Measurements from ENCODE around the gene LDHB.
A peak's percentile ranks its signal among the peaks of the same experiment; 100 is the strongest.
"Not testable (repeated sequence)": the region's sequence is repeated elsewhere in the genome, so short reads cannot be mapped to it uniquely, and the experiment has no call there.

The LDHB gene

GRCh38 chr12:21661396-21662093, 3.9 kb upstream of the LDHB start:
- DNase-seq (ENCODE audit: low spot score): not testable (repeated sequence)

GRCh38 chr12:21659383-21659782, 1.7 kb upstream of the LDHB start:
- DNase-seq (ENCODE audit: low spot score): no peak

DNA sequence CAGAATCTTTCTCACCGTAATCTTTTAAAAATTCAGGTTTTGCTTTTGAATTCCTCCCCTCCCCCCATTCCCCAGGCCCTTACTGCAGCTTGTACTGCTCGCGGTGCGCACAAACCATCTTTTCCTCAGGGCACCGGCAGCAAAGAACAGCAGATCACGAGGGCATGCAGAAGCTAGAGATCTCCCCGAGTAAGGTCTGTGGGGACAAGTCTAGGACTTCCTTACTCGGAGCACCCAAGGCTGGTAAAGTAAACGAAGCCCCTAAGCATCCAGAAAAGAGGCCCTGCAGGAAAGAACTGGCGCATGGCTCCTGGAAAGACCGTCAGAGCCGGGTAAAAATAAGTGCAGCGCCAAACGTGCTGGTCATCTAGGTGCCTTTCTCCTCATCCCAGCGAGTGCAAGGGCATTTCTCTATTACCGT, 727 bp downstream of the LDHB start:
- peak; percentile 32 for DNase-seq (ENCODE audit: low spot score)

DNA sequence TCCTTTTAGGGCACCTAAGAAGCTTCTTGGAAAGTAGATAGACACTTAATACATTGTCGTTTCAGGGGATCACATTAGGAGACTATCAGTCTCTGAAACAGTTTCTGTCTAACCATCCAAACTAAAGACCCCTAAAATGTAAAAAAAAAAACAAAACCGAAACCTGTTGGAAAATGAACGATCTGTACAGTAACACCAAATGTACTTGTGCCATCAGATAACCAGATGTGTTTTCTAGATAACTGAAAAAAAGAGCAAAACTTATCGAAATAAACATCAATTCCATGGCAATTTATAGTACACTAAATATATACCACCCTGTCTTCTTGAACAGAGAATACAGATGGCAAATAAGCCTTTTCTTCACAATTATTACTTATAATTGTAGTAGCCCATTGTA, 2.1 kb downstream of the LDHB start:
- DNase-seq (ENCODE audit: low spot score): no peak

DNA sequence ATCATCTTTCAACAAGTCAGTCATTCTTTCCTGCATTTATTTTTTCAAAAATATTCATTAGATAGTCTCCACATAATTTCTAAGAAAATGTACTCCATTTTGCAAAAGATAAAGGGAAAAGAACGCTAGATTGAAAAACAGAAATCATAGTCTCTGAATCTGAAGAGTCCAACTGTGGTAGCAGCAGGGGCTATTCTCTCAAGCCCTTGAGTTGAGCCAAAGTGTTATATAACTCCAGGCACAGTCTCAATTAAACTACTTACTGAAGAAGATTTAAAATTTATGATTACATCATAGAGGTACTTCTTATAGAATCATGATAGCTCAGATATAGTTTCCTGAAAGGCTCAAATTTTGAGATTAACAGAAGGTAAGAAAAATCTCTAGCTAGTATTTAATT, 5.8 kb downstream of the LDHB start:
- DNase-seq (ENCODE audit: low spot score): no peak

DNA sequence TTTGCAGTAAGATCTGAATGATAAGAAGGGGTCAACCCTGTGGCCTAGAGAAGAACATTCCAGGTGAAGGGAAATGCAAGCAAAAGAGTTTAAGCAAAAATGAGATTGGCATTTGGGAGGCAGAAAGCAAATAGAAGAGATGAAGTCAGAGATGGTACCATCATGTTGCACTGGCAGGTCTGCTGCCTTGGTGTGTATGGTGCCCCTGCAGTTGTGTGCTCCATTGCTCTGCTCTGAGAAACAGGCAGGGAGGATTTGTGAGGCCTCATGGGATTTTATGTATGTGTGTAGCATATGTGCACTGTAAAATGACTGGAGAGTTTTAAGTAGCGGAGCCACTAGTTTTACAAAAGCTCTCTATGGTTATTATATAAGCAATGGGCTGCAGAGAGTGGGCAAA, 6.6 kb downstream of the LDHB start:
- DNase-seq (ENCODE audit: low spot score): no peak

DNA sequence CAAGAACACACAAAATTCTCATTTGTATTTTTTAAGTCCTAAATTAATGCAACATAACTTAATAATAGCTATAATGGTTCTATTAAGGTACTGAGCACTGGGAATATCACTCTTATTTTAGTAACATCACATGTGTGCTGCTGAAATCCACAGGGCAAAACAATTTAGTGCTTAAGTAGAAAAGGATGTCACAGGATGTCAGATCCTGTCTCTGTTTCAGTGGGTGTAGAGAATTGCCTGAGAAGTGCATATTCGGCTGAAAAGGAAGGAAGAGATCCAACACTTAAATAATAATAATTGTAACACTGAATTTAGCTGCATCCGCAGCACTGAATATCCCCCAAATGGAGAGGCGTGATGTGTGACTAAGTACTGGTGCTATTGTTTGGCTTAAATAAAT, 8.6 kb downstream of the LDHB start:
- no peak for DNase-seq (ENCODE audit: low spot score)

GRCh38 chr12:21648378-21648777, 9.3 kb downstream of the LDHB start:
- no peak for DNase-seq (ENCODE audit: low spot score)

DNA sequence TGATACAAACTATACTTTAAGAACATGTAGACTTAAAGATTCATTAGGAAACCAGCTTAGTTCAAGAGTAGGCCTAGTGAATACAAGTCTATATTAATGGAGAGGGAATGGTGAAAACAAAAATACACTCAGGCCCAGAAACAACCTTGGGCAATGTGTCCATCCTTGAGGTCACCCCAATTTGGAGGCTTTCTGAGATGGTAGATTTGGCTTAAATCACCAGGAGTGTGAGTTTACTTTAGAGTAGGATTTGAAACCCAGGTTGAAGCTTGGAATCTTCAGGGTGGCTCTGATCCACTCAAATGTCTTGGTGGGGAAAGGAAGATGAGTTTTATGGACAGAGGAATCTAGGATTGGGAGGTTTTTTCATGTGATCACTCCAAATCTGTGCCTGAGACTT, 10.5 kb downstream of the LDHB start:
- no peak for DNase-seq (ENCODE audit: low spot score)

- not testable (repeated sequence) for DNase-seq (ENCODE audit: low spot score)
These were observed 12.6 kb downstream of the LDHB start for GRCh38 chr12:21645041-21645500.

DNA sequence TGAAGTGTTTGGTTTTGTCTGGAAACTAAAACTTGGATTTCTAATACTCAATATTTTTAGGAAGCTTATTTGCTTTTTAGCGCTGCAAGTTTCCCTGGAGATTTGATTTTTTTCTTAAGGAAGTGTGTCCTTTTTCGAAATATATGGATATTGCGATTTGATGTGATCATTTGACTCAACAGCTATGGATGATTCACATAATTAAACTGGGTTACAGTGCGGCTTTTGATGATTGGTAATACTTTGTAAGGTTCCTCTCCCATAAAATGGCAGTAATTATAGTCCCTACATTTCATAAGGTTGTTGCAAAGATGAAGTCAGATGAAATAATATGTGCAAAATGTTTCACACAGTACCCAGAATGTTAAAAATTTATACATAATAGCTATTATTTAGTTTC, 13.1 kb downstream of the LDHB start:
- DNase-seq (ENCODE audit: low spot score): no peak

DNA sequence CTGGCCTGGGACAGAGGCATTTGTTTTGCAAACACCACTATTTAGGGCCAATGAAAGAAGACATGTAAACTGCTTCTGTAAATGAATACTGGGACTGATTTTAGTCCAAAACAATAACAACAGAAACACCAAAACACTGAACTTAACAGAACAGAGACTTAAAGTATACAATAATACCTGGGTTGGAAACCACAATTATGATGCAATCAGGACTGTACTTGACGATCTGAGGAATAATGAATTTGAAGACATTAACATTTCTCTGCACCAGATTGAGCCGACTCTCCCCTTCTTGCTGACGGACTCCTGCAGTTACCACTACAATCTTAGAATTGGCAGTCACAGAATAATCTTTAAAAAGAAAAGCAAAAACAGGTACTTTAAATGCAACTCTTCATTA, 13.9 kb downstream of the LDHB start:
- no peak for DNase-seq (ENCODE audit: low spot score)

GRCh38 chr12:21642707-21643389, 14.8 kb downstream of the LDHB start:
- DNase-seq (ENCODE audit: low spot score): no peak

DNA sequence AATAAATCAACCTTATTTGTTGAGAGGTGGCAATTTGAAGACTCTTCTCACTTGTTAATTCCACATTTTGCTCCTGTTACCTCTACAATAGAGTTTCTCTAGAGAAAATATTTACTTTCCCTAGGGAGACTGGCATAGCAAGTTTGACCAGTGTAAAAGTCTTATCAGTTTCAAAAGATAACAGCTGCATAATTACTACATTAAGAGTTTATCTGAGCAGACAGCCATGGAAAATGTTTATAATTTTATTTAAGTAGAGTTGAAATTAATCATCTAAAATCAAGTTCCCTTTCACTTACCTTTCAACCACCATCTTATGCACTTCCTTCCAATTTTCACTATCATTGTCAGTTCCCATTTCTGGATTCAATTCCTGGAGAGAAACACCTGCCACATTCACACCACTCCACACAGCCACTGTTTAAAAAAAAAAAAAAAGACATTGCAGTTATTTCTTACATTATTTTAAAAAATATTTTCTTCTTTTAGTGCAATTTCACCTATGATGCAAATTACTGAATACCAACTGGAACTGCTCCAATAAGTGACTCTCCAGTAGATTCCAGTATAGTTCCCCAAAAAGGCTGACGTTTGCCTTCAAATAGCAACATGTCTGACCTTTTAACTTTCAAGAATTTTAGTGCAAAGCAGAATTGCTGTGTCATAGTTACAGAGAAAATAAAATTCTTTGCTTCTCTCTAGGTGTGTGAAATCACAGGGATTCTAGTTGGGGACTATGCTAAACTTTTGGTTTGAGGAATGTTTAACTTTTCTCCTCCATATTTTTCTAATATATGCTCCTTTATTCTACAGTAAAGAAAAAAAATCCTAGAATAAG, 19.4 kb downstream of the LDHB start:
- no peak for DNase-seq (ENCODE audit: low spot score)

GRCh38 chr12:21634245-21634644, 23.4 kb downstream of the LDHB start:
- no peak for DNase-seq (ENCODE audit: low spot score)

GRCh38 chr12:21631367-21631766, 26.3 kb downstream of the LDHB start:
- DNase-seq (ENCODE audit: low spot score): no peak

GRCh38 chr12:21627924-21628323, 29.7 kb downstream of the LDHB start:
- DNase-seq (ENCODE audit: low spot score): no peak

GRCh38 chr12:21618566-21618965, 39.1 kb downstream of the LDHB start:
- no peak for DNase-seq (ENCODE audit: low spot score)

GRCh38 chr12:21617030-21617429, 40.6 kb downstream of the LDHB start:
- DNase-seq (ENCODE audit: low spot score): no peak

DNA sequence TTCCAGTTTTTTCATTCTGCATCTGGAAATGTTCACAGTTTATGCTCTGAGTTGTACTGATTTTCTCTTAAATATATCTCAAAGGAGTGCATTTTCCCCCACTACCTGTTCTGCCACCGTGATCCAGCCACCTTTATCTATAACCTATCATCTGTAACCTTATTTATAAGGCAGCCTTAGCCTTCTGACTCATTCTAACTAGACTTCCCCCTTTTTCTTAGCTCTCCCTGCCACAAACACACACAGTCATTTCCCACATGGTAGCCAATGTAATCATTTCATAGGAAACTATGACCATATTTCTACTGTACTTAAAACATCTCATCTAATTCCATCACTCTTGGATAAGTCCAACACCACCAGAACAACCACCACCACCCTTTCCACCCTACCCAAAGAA, 42.2 kb downstream of the LDHB start:
- peak; percentile 52 for DNase-seq (ENCODE audit: low spot score)

GRCh38 chr12:21614506-21614905, 43.1 kb downstream of the LDHB start:
- peak; percentile 40 for DNase-seq (ENCODE audit: low spot score)

DNA sequence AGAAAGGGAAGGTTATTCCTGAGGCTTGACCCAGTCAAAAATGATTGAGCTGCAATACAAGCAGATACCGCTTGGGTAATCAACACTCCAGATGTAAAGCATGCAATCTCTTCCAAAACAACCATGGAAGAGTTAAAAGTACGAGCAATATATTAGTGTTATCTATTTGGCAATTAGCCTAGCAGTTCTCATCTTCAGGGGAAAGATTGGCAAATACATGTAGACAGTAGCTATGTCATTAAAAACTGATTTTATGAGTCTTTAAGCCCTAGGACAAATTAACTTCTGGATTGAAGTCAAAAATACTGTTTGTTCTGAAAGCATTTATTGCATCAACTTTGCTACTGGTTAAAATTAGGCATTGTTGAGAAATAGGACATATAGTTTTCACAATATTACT, 43.7 kb downstream of the LDHB start:
- DNase-seq (ENCODE audit: low spot score): no peak

DNA sequence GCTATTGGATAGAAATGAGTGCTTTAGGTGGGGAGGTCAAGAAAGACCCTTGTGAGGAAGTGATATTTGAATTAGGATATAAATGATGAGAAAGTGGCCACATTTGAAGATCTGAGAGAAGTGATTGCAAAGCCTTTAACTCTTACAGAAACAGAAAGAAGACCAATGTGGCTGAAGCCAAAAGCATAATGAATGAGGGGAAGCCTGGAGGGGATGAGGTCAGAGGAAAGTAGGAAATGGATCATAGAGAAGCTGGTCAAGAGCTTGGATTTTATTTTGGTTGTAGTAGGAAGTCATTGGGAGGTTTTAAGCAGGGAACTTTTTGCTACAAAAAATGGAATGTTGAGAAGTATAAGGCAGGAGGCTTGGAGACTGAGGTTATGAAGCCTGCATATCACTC, 49.4 kb downstream of the LDHB start:
- no peak for DNase-seq (ENCODE audit: low spot score)
